NT2/D1 (cell line): ENCODE measurements around the gene KIF1A.

Experiments
- SUZ12 ChIP-seq: IDR thresholded peaks from 2 replicates; pipeline ENCODE4 v1.6.1; 2011; ENCODE audit not compliant: insufficient read length, insufficient read depth; ENCODE audit errors: extremely low read depth
- YY1 ChIP-seq: IDR thresholded peaks from 2 replicates; pipeline ENCODE4 v1.6.1; 2011; ENCODE audit not compliant: insufficient read length, insufficient read depth
- ZNF274 ChIP-seq: IDR thresholded peaks from 2 replicates; pipeline ENCODE4 v1.6.1; 2011; ENCODE audit warnings: mild to moderate bottlenecking, low read depth, low read length

GRCh38 chr2:240814280-240814679 is 5.7 kb downstream of the KIF1A start:
- TF ChIP-seq SUZ12: no peak
- TF ChIP-seq YY1: no peak
- TF ChIP-seq ZNF274: no peak
